NCI-H2107 treated with DMSO at 0.1 percent for 48 hours (cell line): ENCODE data around the gene HMCN2.
"Not testable (repeated sequence)": the region's sequence is repeated elsewhere in the genome, so short reads cannot be mapped to it uniquely, and the experiment has no call there.

Experiments
- DNase-seq: peaks from one replicate; lab custom pipeline; 2025; ENCODE audit not compliant: unreplicated experiment; lab: John Stamatoyannopoulos, UW

The HMCN2 gene

DNA sequence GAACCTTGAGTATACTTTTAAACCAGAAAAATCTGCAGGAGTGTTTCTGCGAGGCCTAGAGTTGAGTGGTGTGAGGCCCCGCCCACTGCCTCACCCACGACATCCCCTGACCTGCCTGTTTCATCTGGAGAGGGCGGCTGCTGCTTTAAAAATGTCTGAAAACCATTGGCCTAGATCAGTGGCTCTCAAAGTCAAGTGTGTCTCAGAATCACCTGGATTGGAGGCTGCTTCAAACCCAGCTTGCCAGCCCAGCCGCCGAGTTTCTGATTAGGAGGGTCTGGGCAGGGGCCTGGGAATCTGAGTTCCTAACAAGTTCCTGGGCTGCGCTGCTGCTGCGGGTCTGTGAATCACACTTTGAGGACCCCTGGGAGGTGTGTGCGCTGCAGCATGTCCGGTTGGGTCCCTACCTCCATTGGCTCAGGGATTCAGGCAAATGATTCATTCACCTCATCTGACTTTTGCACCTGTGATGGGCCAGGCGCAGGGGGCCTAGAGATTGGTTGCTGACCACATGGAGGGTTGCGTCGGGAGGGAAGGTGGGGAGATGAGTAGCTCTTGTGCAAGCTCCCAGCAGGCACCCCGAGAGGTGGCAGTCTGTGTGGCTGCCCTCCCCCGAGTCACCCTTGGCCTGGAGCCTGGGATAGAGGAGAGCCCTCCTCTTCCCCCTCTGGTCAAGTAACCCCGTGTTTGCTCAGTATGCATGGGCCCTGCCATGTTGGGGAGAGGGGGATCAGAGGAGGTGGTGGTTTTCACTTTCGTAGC lies 27.6 kb upstream of the HMCN2 start:
- peak; percentile 45 for DNase-seq

DNA sequence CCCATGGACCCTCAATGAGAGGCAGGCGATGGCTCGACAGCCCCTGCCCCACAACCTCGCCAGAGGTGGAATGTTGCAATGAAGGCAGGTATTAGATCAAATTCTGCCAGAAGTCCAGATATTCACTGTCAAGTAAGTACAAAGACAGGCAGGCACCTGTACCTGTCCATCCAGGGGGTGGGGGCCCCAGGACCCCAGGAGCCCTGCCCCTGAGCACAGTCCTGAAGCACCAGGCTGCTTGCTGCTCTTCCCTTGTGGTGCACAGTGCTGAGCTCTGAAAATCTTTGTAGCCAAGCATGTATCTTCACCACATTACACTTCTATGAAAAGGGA lies 26.2 kb upstream of the HMCN2 start:
- DNase-seq: no peak

DNA sequence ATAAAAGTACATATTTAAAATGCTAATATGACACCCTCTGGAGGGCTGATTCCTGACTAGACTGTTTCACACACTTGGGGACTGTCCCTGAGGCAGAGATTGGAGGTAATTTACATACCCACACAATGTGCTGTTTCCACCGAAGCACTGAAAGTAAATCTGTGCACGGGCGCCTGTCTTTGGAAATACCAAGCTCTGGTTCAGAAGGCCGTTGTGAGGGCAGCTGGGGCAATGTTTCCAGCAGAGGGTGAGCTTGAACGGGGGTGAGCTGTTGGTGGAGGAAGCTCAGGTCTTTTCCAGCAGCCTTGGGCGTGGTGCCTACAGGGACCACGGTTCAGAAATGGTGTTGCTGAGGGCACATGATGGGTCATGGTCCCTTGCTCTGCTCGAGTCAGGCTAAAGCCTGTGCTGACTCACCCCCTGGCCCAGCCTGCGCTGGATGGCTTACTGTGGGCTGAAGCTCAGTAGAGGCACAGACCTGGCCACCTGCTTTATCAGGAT lies 25.8 kb upstream of the HMCN2 start:
- no peak for DNase-seq

DNA sequence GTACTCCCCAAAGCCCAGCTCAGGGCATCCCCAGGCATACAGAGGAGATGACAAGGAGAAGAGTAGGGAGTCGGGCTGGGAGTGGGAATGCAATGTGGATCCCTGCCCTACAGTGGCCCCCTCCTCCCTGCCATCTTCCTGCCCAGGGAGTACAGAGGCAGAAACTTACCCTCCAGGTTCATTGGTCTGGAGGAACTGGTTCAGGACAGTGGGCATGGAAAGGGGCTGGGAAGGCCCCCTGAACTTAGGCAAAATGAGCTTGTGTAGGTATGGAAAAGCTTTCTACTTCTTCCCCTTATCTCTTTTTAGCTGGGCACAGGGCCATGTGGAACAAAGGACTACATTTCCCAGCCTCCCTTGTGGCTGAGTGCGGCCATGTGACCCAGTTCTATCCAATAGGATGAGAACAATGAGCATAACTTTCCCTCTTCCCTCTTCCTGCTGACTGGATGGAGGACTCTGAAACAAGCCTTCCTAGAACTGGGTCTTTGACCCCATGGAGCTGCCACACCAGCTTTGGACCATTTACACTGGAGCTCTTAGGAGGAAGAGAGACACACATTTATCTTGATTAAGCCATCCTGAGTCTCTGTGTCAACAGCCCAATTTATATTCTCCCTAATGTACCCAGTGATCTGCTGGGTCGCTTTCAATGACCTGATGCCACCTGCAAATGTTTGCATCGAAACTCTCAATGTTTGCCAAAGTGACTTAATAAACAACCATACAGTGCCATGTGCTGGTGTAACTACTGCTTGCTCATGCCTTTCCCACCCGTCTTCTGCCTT lies 25.0 kb upstream of the HMCN2 start:
- DNase-seq: peak; percentile 8

DNA sequence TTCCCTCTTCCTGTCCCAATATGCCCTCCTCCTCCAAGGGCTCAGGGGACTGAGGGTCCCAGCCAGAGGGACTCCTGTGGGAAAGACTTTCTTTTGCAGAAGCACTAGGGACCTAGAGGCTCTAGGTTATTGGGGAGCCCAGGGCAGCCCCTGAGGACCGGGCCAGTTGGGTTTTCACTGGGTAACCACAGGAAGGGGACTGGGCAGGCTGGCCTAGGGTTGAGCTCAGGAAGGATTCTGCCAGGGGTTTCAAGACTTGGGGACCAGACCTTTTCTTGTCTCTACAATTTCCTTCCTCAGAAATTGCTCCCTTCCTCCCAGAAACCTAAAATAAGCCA lies 24.4 kb upstream of the HMCN2 start:
- no peak for DNase-seq

DNA sequence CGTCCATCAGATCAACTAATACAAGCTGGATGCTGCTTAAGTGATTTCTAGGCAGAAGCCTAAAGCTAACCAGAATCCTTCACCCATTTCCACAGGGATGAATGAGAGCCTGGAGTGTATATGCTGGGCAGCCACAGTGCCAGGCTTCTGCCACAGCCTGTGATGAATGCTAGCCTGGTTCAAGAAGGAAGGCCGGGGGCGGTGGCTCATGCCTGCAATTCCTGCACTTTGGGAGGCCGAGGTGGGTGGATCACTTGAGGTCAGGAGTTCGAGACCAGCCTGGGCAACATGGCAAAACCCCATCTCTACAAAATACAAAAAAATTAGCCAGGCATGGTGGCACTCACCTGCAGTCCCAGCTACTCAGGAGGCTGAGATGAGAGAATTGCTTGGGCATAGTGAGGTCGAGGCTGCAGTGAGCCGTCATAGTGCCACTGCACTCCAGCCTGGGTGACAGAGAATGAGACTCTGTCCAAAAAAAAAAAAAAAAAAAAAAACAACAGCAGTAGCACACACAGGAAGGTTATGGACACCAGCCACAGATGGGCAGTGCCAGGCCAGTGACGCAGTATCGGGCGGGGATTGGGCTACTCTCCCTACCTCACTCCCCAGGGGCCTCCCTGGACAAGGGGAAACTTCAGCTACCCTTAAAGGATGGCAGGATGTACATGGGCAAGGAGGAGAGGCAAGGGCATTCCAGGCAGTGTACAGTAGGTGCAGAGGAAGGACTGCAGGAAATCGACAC lies 23.1 kb upstream of the HMCN2 start:
- no peak for DNase-seq

DNA sequence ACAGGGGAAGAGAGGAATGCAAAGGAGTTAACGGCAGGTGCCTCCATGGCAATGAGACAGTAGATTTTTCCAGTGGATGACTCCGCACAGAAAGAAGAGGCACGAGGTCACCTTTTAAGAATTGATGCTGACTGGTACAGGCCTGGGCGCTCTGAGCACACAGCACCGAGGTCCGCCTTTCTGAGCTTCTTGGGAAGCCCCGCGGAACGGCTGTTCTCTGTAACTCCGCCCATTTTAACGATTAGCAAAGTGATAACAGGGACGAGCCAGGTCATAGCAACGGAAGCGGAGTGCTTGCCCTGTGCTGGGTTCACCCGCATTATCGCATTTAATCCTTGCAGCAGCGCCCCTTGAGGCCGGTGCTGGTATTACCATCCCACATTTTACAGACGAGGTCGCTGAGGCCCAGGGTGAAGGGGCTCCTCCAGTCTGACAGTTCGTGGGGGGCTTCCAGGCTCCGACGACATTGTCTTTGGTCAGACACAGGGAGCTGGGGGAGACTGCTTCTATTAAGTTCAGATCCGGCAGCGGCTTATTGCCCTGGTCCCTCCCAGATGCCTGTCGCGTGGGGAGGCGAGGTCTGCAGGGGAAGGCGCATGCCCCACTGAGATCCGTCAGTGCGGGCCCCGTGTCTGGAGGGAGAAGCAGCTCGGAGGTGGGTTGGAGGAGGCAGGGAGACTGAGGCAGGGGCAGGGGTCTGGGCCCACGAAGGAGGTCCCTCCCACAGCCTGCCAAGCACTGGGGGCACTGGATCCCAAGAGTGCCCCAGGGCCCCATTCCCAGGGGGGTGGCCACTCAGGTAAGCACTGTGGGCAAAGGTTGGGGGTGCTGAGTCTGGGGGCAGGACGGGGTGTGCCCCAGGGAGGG lies 22.3 kb upstream of the HMCN2 start:
- peak; percentile 35 for DNase-seq

DNA sequence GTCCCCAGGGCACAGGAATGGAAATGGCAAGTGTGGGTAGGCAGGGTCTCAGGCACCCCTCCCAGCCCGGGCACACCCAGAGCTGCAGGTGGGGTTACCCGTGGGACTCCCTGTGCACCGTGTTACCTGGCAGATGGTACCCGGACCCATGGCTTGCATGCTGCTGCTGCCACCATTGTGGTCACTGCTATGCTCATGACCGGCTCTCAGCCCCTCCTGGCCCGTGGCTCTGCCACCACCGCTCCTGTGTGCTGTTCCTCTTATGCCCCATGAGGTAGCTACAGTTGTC lies 21.7 kb upstream of the HMCN2 start:
- DNase-seq: no peak

DNA sequence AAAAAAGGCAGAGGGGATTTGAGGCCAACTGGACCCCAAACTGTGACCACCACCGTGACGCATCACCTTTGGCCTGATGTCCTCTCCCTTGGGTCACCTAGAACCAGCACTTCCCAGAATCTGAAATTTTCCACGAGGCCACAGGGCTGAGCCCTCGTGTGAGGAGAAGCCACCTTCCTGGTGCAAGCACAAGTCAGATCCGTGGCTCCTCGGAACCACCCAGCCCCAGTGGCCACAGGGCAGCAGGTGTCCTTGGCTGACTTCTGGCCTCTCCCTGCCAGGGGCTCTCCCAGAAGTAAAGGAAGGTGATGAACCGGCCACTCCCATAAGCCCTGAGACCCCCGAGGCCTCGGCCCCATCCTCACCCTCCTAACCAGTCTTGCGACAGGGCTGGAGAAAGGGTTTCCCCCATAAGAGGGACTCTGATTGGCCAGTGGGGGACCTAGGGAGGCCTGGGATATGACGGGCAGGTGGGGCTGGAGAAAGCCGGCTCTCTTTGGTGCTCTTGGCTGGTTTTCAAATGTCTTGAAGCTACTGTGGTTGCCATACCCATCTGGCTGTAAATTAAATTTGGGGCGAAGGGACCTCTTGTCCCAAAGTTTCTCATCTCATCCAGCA lies 20.9 kb upstream of the HMCN2 start:
- no peak for DNase-seq

DNA sequence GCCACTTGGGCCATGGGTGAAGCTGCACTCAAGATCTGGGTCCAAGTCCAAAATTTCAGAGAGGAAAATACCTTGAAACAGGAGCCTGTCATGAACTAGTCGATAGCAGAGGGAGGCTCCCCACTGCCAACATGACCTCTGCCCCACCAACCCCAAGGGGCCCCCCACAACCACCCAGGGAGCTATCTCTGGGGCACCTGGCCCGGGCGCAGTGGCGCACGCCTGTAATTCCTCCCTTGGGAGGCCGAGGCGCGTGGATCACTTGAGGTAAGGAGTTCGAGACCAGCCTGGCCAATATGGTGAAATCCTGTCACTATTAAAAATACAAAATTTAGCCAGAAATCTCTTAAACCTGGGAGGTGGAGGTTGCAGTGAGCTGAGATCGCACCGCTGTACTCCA lies 20.1 kb upstream of the HMCN2 start:
- no peak for DNase-seq

DNA sequence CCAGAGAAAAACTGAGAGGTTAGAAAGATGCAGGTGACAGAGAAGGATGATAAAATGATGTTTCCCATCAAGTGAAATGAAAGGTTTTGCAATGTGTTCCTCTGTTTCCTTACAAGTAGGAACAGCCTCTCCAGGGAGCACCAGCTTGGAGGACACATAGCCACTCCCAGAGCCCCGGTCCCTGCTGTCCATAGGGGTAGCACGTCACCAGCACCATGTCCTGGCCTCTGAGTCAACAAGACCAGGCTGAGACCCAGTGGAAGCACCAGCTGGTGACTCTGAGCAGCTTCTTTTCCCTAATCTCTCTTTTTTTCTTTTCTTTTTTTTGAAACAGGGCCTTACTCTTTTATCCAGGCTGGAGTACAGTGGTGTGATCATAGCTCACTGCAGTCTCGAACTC lies 19.4 kb upstream of the HMCN2 start:
- no peak for DNase-seq

DNA sequence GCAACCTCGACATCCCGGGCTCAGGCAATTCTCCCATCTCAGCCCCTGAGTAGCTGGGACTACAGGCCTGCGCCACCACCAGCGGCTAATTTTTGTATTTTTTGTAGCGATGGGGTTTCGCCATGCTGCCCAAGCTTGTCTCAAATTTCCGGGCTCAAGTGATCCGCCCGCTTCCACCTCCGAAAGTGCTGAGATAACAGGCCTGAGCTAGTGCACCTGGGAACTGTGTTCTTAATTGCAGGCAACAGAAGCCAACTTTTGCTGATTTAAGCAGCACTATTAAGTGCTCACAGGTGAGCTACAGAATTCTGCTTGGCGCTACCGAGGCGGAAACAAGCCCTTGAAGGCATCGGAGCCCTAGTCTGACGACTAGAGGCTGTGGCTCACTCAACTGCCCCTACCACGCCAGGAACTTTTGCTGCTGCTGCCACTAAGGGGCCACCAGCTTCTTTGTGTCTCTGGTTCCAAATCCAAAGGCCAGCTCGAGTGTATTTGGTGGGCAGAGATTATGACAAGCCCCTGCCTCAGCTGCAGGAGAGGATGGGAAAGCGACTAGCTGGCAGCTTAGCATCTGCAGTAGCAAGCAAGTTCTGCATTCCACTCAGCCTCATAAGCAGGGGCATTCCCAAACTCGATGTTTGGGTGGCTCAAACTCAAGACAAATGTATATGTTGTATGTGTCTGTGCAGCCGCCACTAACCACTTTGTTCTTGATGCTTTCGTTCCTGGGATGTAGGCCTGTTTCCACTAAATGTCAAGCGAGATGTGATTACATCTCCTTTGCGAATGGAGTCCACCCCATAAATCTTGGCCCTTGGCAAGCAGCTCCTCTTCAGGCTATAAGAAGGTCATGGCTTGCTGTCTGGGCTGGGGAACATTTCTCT lies 10.6 kb upstream of the HMCN2 start:
- DNase-seq: peak; percentile 72

DNA sequence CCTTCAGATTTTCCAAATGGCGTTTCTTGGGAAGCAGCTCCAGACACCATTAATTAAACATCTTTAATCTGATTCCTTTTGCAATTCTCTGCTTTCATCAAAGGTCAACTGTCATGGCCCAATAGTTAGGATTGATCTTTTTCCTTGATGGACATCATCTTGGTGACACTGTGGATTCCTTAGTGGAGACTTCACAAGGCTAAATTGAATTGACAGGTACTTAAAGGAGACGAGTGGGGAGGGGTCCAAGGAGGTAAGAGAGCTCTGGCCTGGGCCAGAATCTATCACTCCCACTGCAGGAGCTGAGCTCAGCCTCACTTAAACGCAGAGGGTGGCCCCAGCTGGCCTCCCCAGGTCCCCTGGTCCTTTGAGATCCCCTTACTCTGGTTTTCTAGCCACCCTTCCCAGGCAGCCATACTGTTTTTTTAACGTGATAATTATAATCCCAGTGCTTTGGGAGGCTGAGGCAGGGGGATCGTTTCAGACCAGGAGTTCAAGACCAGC lies 9.9 kb upstream of the HMCN2 start:
- DNase-seq: no peak

DNA sequence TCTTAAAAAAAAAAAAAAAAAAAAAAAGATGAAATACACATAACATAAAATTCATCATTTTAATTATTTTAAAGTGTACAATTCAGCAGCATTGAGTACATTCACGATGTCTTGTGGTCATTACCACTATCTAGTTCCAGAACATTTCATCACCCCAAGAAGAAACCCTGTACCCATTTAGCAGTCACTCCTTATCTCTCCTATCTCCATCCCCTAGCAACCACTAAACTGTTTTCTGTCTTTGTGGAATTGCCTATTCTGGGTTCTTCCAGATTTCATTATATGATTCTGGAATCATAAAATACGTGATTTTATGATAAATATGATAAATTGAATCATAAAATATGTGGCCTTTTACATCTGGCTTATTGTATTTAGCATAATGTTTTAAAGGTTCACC lies 8.9 kb upstream of the HMCN2 start:
- DNase-seq: no peak

DNA sequence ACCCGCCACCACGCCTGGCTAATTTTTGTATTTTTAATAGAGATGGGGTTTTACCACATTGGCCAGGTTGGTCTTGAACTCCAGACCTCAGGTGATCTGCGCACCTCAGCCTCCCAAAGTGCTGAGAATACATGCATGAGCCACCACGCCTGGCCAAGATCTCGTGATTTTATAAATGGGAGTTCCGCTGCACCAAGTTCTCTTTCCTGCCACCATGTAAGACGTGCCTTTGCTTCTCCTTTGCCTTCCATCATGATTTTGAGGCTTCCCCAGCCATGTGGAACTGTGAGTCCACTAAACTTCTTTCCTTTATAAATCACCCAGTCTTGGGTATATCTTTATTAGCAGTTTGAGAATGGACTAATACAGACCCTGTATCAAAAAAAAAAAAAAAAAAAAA lies 7.4 kb upstream of the HMCN2 start:
- DNase-seq: not testable (repeated sequence)

DNA sequence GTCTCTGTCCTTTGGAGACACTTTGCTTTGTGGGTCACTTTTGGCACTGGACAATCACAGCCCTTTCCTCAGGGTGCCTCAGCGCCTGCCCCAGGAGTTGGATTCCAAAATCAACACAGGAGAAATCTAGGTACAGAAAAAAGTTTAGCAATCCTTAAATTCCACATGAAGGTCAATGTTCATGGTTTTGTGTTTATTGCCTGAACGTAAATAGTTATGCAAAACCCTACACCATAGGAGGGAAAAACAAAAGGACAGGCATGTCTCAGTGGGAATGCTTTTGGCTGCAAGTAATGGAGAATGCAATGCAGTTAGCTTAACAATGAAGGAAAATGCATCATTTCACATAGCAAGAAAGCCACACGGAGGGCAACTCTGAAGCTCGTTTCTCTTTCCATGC lies 6.5 kb upstream of the HMCN2 start:
- DNase-seq: no peak

DNA sequence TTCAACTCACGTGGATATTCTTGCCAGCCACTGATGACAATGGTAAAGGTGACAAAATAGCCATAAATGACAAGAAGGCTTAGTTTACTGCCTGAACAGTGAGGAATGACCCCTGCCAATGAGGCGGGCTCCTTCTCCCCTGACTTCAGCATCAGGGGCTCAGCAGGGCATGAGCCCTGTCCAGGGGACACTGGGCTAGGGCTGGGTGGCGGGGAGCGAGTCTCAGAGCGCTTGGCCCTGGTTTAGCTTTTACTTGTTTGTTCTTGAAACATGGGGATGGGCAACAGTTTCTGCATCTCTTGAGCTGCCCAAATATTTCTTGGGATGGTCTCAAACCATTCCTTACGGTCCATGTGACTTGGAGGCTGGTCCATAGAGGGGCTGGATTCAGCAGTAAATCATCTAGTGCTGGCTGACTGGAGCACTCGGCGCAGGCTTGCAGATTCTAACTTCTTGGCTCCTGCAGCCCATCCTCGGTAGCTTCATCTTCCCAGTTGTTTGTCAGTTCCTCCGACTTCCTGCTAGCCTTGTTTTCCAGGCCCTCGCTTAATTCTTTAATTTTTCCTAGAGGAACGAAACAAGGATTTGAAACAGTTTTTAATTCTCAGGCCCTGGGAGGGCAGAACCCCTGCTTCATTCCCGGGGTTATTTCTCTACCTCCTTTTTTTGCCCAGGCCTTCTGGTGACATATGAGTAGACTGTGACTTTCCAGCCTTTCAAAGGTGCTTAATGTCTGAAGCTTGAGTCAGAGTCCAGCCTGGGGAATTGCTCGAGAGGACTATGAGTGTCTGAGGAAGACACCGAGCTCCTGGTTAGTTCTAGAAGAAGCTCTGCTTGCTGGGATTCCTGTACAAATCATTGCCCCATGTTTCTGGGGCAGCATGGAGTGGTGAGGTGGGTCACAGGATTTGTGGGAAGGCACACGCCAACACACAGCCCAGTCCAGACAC lies 4.5 kb upstream of the HMCN2 start:
- no peak for DNase-seq

DNA sequence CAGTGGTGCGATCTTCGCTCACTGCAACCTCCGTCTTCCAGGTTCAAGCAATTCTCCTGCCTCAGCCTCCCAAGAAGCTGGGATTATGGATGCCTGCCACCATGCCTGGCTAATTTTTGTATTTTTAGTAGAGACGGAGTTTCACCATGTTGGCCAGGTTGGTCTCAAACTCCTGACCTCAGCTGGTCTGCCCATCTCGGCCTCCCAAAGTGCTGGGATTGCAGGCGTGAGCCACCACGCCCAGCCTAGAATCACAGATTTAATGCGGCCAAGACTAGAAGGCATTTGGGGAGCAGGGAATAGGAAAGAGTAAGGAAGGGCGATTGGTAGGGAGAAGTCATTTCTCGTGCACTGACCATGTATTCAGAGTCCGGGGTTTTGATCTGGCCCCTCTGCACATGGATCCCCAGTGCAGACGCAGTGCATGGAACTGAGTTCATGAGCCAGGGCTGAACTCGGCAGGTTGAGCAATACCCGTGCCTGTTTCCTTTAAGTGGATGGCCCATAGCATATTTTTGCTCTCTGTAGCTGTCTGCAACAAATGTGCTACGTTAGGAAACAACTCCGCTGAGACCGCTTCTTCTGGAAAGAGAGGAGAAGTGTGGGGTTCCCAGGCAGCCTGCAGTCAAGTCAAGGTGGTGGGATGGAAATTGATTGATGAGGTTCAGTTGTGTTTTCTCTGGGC lies 3.4 kb upstream of the HMCN2 start:
- DNase-seq: no peak
